Breast epithelium (tissue), 4 donors: Measurements from ENCODE around the gene UBE3B. TPM values are rescaled to one million over a fixed set of nuclear protein-coding genes. Genes with fewer than 3 reads are reported as not detected.

Source experiments
- DNase-seq, 2 donors: peaks; one replicate each; pipeline ENCODE4 v3.0.0-alpha.2; 2019; ENCODE audit warnings: low spot score in 2 of 2
- H3K27ac ChIP-seq, 2 donors: fragments of 200-600 bp; sonication (generic) in 1 of 2; one replicate each; pipeline ENCODE4 v1.5.1; 2016 to 2019; ENCODE audit warnings: mild to moderate bottlenecking in 1 of 2
- H3K27me3 ChIP-seq, 2 donors: fragments of 200-600 bp; sonication (generic) in 1 of 2; one replicate each; pipeline versions ENCODE4 v1.5.1 to v1.6.0; 2017 to 2019; ENCODE audit warnings: control low read depth in 1 of 2, mild to moderate bottlenecking in 1 of 2
- H3K36me3 ChIP-seq: fragments of 200-600 bp; one replicate; pipeline ENCODE4 v1.5.1; 2019
- H3K4me1 ChIP-seq, 2 donors: fragments of 200-600 bp; sonication (generic); one replicate each; pipeline ENCODE4 v1.5.1; 2016 to 2019; ENCODE audit warnings: control low read depth in 1 of 2
- H3K4me3 ChIP-seq, 3 donors: fragments of 200-600 bp; sonication (generic); 1 replicate in 2 of 3; 2 replicates in 1 of 3; pipeline ENCODE4 v1.5.1; 2016 to 2019; ENCODE audit warnings: mild to moderate bottlenecking in 3 of 3, moderate library complexity in 2 of 3
- H3K9me3 ChIP-seq, 2 donors: fragments of 200-600 bp; sonication (generic) in 1 of 2; one replicate each; pipeline ENCODE4 v1.5.1; 2016 to 2019; ENCODE audit warnings: control low read depth in 1 of 2
- POLR2A ChIP-seq: fragments of 450-650 bp; IDR thresholded peaks from one replicate; pipeline ENCODE4 v1.6.1; 2016; ENCODE audit warnings: antibody characterized with exemption, mild to moderate bottlenecking, moderate library complexity
- POLR2AphosphoS5 ChIP-seq, 3 donors: sonication (generic); formaldehyde crosslinking; IDR thresholded peaks; one replicate each; pipeline ENCODE4 v1.6.1; 2017; ENCODE audit warnings: antibody characterized with exemption in 3 of 3
- intact Hi-C: fragments of 100-400 bp; cut with DNase I; formaldehyde crosslinking; loops from one replicate; pipeline ENCODE4 v1.15.1; 2023; ENCODE audit warnings: low total_unique reads
- total RNA-seq, 3 donors: library from RNA; depleted of rRNA; stranded (reverse); fragments of >200 nt; gene quantifications; one replicate each; pipeline ENCODE4 v1.1.0, GENCODE V29; 2016
- TF ChIP-seq, protein P1 (sequence below), 3 donors: fragments of 450-650 bp; IDR thresholded peaks; one replicate each; pipeline ENCODE4 v1.5.1; 2016 to 2017; ENCODE audit warnings: antibody characterized with exemption in 3 of 3, mild to moderate bottlenecking in 3 of 3, moderate library complexity in 3 of 3

Gene UBE3B
- total RNA-seq, 3 donors from 2014 or later: 34.7 to 54.7 (median 47.7) TPM

DNA sequence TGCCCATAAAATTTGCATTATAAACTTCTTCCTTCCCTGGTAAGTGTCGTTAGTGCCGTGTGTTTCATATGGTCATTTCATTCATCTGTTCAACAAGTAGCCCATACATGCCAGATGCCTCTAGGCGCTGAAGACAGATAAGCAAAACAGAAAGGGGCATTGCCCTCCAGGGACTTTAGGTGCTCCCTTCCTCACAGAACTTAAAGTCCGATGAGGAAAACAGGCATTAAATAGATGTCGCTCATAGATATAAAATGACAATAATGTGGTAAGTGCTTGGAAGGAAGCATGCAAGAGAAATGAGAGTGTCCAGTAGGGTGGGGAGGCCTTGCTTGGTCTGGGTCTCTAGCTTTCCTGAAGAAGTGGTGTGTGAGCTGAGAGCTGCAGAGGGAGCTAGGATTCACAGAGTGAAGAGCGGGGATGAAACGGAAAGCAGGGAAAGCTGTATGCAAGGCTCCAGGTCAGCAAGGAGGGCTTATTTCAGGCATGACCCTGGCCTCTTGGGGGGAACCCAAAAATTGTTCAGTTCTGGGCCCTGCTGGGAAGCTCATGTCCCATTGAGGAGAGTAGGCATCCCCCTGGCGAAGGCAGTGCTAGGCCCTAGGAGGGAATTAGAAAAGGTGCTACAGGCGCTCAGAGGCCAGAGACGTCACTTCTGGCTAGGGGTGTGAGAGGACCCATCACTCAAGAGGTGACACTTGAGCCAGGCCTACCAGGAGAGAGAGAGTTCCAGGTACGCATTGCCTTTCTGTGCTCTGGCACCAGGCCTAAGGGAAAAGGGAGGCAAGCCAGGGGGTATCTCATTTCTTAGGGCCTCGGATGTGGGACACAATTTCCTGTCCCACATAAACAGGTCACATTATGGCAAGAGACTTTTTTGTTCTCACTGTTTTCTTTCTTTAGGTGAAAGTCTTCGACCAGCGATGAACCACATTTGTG is 11.9 kb downstream of the UBE3B start:
- DNase-seq: no peak
- no peak overlapping the region for H3K27ac ChIP-seq
- H3K4me3 ChIP-seq: no peak overlapping the region
- no peaks in the 10 kb centered on the region for H3K4me1 ChIP-seq
- no peaks in the 10 kb centered on the region for H3K9me3 ChIP-seq
- H3K27me3 ChIP-seq: no peaks in the 10 kb centered on the region
- intact Hi-C loops: no loop called here
- peaks cover 33% of the 10 kb centered on the region for H3K36me3 ChIP-seq
- TF ChIP-seq, protein P1, sequence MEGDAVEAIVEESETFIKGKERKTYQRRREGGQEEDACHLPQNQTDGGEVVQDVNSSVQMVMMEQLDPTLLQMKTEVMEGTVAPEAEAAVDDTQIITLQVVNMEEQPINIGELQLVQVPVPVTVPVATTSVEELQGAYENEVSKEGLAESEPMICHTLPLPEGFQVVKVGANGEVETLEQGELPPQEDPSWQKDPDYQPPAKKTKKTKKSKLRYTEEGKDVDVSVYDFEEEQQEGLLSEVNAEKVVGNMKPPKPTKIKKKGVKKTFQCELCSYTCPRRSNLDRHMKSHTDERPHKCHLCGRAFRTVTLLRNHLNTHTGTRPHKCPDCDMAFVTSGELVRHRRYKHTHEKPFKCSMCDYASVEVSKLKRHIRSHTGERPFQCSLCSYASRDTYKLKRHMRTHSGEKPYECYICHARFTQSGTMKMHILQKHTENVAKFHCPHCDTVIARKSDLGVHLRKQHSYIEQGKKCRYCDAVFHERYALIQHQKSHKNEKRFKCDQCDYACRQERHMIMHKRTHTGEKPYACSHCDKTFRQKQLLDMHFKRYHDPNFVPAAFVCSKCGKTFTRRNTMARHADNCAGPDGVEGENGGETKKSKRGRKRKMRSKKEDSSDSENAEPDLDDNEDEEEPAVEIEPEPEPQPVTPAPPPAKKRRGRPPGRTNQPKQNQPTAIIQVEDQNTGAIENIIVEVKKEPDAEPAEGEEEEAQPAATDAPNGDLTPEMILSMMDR (IDR thresholded peaks at IDR 0.05): no peak
- no peak for TF ChIP-seq POLR2AphosphoS5 (IDR thresholded peaks at IDR 0.05)
- no peak for TF ChIP-seq POLR2A

DNA sequence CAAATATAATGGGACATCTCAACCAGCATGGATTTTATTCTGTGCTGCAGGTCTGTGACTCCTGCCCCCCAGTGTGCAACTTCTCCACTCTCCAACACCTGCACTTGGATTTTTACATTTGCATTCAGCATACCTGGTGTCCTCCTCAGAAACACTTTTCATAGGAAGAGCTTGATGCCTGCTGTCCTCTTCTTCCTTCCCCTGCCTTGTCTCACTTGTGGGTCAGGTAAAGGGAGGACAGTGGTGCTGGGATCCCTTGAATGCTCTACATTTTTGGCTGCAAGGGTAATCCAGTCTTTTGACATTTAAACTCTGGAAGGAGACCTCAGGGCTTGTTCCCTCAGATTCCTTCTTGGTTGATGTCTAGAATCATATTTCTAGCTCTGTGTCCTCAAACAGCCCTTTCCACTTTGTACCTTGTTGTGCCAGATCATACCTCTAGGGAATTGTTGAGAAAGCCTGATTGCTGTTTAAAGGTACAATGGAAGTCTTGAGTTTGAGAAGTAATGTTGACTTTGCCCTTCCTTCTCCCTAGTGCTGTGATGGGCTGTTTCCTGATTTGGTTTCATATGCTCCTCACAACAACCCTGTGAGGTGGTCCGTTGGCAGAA is 12.6 kb downstream of the UBE3B start:
- H3K36me3 ChIP-seq: peaks cover 32% of the 10 kb centered on the region
- TF ChIP-seq POLR2AphosphoS5 (IDR thresholded peaks at IDR 0.05) (no peak), POLR2A (no peak)
- TF ChIP-seq, protein P1 (IDR thresholded peaks at IDR 0.05): no peak
- H3K27me3 ChIP-seq: no peaks in the 10 kb centered on the region
- no peak overlapping the region for H3K4me3 ChIP-seq
- intact Hi-C loops: no loop called here
- no peaks in the 10 kb centered on the region for H3K9me3 ChIP-seq
- no peak for DNase-seq
- H3K27ac ChIP-seq: no peak overlapping the region
- H3K4me1 ChIP-seq: no peaks in the 10 kb centered on the region

DNA sequence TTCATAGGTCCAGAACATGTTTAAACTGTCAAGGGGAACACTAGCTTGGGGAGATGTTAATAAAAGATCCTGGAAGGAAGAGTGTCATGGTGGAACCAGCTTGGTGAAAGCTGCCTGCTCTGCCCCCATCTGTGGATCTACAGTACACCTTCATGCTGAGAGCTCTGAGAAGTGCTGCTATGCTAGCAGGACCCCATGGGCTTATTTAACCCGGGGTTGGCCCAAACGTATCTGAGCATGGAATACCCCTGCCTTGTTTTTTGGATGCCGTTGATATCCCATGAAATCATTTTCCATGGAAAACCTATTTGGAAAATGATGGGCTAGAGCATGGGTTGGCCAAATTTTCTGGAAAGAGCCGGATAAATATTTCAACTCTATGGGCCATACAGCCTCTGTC is 14.2 kb downstream of the UBE3B start:
- DNase-seq: no peak
- intact Hi-C loops: no loop called here
- TF ChIP-seq POLR2AphosphoS5 (IDR thresholded peaks at IDR 0.05): no peak
- TF ChIP-seq, protein P1 (IDR thresholded peaks at IDR 0.05): no peak
- no peak for TF ChIP-seq POLR2A
- Histone ChIP-seq H3K4me1 (no peaks in the 10 kb centered on the region), H3K9me3 (no peaks in the 10 kb centered on the region), H3K36me3 (peaks cover 26% of the 10 kb centered on the region), H3K27me3 (no peaks in the 10 kb centered on the region), H3K4me3 (no peak overlapping the region), H3K27ac (no peak overlapping the region)

DNA sequence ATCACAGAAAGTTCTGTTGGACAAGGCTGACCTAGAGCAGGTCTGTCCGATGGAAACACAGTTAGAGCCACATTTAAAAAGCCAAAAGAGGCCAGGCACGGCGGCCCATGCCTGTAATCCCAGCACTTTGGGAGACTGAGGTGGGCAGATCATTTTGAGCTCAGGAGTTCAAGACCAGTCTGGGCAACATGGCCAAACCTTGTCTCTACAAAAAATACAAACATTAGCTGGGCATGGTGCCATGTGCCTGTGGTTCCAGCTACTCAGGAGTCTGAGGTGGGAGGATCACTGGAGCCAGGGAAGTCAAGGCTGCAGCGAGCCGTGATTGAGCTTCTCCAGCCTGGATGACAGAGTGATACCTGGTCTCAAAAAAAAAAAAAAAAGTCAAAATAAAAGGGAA is 14.9 kb downstream of the UBE3B start:
- no peak for DNase-seq
- no peak overlapping the region for H3K4me3 ChIP-seq
- TF ChIP-seq, protein P1 (IDR thresholded peaks at IDR 0.05): no peak
- TF ChIP-seq POLR2A (no peak), POLR2AphosphoS5 (IDR thresholded peaks at IDR 0.05) (no peak)
- H3K4me1 ChIP-seq: no peaks in the 10 kb centered on the region
- H3K9me3 ChIP-seq: no peaks in the 10 kb centered on the region
- no peaks in the 10 kb centered on the region for H3K27me3 ChIP-seq
- intact Hi-C loops: no loop called here
- no peak overlapping the region for H3K27ac ChIP-seq
- H3K36me3 ChIP-seq: peaks cover 26% of the 10 kb centered on the region

DNA sequence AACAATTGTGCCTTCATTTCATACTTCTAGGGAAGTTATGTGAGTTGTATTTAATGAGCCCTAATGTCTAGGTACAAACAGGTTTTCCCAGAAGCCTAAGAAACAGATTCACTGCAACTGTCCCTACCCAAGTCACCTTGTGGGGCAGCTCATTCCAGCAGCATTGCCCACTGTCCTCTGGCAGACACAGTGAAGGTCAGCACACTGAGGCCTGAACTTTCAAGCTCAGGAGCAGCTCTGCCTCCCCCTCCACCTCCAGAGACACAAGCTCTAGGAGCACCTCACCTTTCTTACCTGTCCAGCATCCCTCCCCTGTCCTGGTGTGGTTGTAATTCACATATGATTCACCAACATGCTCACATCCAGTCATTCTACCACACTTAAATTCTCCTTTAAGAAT is 15.7 kb downstream of the UBE3B start:
- no peak overlapping the region for H3K27ac ChIP-seq
- no peaks in the 10 kb centered on the region for H3K4me1 ChIP-seq
- peaks cover 30% of the 10 kb centered on the region for H3K36me3 ChIP-seq
- intact Hi-C loops: no loop called here
- TF ChIP-seq POLR2A (no peak), POLR2AphosphoS5 (IDR thresholded peaks at IDR 0.05) (no peak)
- TF ChIP-seq, protein P1 (IDR thresholded peaks at IDR 0.05): no peak
- H3K9me3 ChIP-seq: no peaks in the 10 kb centered on the region
- DNase-seq: no peak
- no peaks in the 10 kb centered on the region for H3K27me3 ChIP-seq
- no peak overlapping the region for H3K4me3 ChIP-seq
